Large intestine (tissue), 12 donors: ENCODE measurements around the gene DUSP14. TPM values are rescaled to one million over a fixed set of nuclear protein-coding genes. Genes with fewer than 3 reads are reported as not detected.
"Not testable (repeated sequence)": the region's sequence is repeated elsewhere in the genome, so short reads cannot be mapped to it uniquely, and the experiment has no call there.

ENCODE experiments used
- DNase-seq, 2 donors: peaks; one replicate each; pipeline versions ENCODE4 v3.0.0 to v3.0.0-alpha.2; 2013
- H3K27ac ChIP-seq: one replicate; pipeline ENCODE4 v1.5.1; 2013; ENCODE audit warnings: low read length
- H3K27me3 ChIP-seq: 2 replicates; pipeline ENCODE4 v1.6.1; 2013; ENCODE audit warnings: low read length; ENCODE audit not compliant: control insufficient read depth, insufficient read depth
- H3K36me3 ChIP-seq: 2 replicates; pipeline ENCODE4 v1.6.1; 2013; ENCODE audit warnings: low read length; ENCODE audit not compliant: control insufficient read depth, insufficient read depth
- H3K4me1 ChIP-seq: one replicate; pipeline ENCODE4 v1.6.1; 2013; ENCODE audit warnings: low read length; ENCODE audit not compliant: control insufficient read depth, insufficient read depth
- H3K4me3 ChIP-seq: one replicate; pipeline ENCODE4 v1.5.1; 2013; ENCODE audit warnings: low read length
- H3K9me3 ChIP-seq: one replicate; pipeline ENCODE4 v1.6.1; 2013; ENCODE audit warnings: mild to moderate bottlenecking, low read depth, low read length, moderate library complexity; ENCODE audit not compliant: control insufficient read depth
- whole genome bisulfite sequencing: methylation state at CpG from one replicate; pipeline ENCODE4 v1.1.5; 2013; ENCODE audit warnings: low lambda C conversion rate; ENCODE audit not compliant: insufficient coverage; 5-methylcytosine and 5-hydroxymethylcytosine counted together
- long read RNA-seq, 11 donors: transcript quantifications; one replicate each; lab custom pipeline, GENCODE V29; 2026
- polyA plus RNA-seq: library from polyadenylated mRNA; unstranded; fragments of 120-200 nt; gene quantifications from one replicate; pipeline ENCODE4 v1.2.1, GENCODE V29; 2013

Gene DUSP14, protein sequence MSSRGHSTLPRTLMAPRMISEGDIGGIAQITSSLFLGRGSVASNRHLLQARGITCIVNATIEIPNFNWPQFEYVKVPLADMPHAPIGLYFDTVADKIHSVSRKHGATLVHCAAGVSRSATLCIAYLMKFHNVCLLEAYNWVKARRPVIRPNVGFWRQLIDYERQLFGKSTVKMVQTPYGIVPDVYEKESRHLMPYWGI
- polyA plus RNA-seq: 6.9 TPM
- long read RNA-seq, donor 1: 0 reads
- long read RNA-seq, donor 2, transcript DUSP14-206 (3 exons, 1,537 nt): major isoform, 8 of 8 reads
- long read RNA-seq, donor 2, partial matches to known transcripts: 0 of 8 reads
- long read RNA-seq, donor 2, other reads (novel, unspliced or antisense): 0 of 8 reads
- long read RNA-seq, donor 3: 0 reads
- long read RNA-seq, donor 4: 0 reads
- long read RNA-seq, donor 5, transcript DUSP14-206 (3 exons, 1,537 nt): major isoform, 5 of 5 reads
- long read RNA-seq, donor 5, partial matches to known transcripts: 0 of 5 reads
- long read RNA-seq, donor 5, other reads (novel, unspliced or antisense): 0 of 5 reads
- long read RNA-seq, donor 6, partial matches to known transcripts: 19 of 23 reads
- long read RNA-seq, donor 6, other reads (novel, unspliced or antisense): 0 of 23 reads
- long read RNA-seq, donor 7, partial matches to known transcripts: 0 of 4 reads
- long read RNA-seq, donor 7, other reads (novel, unspliced or antisense): 0 of 4 reads
- long read RNA-seq, donor 8, transcript DUSP14-206 (3 exons, 1,537 nt): major isoform, 7 of 7 reads
- long read RNA-seq, donor 8, partial matches to known transcripts: 0 of 7 reads
- long read RNA-seq, donor 8, other reads (novel, unspliced or antisense): 0 of 7 reads
- long read RNA-seq, donor 9, partial matches to known transcripts: 0 of 4 reads
- long read RNA-seq, donor 9, other reads (novel, unspliced or antisense): 0 of 4 reads
- long read RNA-seq, donor 10, transcript DUSP14-206 (3 exons, 1,537 nt): major isoform, 7 of 9 reads
- long read RNA-seq, donor 10, partial matches to known transcripts: 0 of 9 reads
- long read RNA-seq, donor 10, other reads (novel, unspliced or antisense): 0 of 9 reads
- long read RNA-seq, donor 11, transcript DUSP14-206 (3 exons, 1,537 nt): major isoform, 6 of 6 reads
- long read RNA-seq, donor 11, partial matches to known transcripts: 0 of 6 reads
- long read RNA-seq, donor 11, other reads (novel, unspliced or antisense): 0 of 6 reads

DNA sequence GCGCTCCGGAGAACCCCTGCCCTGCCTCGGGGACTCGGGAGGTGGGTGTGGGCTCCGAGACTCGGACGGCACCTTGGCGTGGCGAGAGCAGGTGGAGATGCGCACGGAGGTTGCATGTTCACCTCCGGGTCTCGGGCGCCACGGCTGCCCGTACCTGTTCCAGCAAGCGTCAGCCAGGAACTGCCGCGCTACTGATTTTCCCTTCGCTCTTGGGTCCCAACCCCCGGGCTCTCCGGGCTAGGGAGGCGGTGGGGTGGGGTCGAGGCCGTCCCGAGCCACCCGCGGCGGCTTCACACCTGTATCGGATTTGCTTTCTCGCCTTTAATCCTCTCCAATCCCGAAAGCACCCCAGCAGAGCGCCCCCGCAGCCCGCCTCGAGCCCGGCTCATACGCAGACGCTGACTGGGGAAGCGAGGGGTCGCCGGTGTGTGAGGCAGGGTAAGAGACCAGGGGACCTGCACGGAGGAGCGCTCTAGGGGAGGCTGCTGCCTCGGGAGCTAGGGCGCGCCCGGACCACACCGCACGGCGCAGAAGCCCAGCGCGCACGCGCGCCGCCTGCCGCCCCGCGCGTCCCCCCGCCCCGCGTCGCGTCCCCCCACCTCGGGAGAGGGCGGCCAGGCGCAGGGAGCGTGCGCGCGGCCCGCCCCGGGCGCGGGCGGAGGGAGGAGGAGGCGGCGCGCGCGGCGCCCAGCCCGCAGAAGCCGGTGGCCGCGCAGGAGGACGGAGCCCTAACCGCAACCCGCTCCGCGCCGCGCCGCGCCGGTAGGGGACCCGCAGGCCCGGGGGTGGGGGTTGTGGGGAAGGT is at the start of gene DUSP14:
DUSP14 (plus strand) TSS at position 695 of the 805 bp plus-strand sequence. CDS start 22,382 bp downstream, outside the sequence.
- peak; percentile 83 to 91 for DNase-seq
- WGBS: no CpG with 5 or more reads among the region's 100 CpGs
- H3K36me3 ChIP-seq: no peaks in the 10 kb centered on the region
- peak within 1 kb of the TSS; percentile 85 for H3K27ac ChIP-seq
- peak within 1 kb of the TSS; percentile 66 for H3K4me3 ChIP-seq
- H3K4me1 ChIP-seq: peaks cover 16% of the 10 kb centered on the region
- H3K9me3 ChIP-seq: no peaks in the 10 kb centered on the region
- H3K27me3 ChIP-seq: no peaks in the 10 kb centered on the region

DNA sequence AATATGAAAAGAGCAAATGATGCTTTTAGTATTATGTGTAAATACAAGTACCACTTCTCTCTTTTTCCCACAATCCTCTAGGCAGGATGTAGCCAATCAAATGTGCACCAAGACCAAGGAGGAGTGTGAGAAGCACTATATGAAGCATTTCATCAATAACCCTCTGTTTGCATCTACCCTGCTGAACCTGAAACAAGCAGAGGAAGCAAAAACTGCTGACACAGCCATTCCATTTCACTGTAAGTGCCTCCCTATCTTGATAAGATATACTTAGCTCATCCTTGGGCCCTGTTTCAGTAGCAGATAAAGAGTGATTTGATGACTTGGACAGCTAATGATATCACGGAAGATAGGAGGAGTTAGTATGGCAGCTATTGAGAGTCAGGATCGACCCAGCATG is 49.3 kb upstream of the DUSP14 start:
- no CpG with 5 or more reads among the region's 2 CpGs for WGBS
- H3K36me3 ChIP-seq: peaks cover 59% of the 10 kb centered on the region
- DNase-seq: no peak
- H3K4me3 ChIP-seq: no peak overlapping the region
- H3K9me3 ChIP-seq: no peaks in the 10 kb centered on the region
- H3K4me1 ChIP-seq: no peaks in the 10 kb centered on the region
- H3K27me3 ChIP-seq: no peaks in the 10 kb centered on the region
- no peak overlapping the region for H3K27ac ChIP-seq

DNA sequence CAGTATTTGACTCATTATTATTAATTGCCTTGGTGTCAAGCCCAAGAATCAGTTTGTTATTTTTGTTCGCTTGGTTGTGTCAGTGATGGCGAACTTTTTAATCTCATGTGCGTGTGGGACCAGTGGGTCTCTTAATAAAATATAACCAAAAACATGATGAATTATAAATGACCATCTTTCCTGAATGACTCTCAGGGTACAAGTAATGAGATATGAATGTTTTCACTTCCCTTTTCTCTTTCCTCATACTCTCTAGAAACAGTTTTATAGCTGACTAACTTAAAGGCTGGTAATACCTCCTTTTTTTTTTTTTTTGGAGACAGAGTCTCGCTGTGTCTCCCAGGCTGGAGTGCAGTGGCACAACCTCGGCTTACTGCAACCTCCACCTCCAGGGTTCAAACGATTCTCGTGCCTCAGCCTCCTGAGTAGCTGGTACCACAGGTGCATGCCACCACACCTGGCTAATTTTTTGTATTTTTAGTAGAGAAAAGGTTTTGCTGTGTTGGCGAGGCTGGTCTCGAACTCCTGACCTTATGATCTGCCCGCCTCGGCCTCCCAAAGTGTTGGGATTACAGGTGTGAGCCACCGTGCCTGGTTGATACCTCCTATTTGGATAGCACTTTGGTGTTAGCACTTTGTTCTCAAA is 48.2 kb upstream of the DUSP14 start:
- WGBS: 100% methylated on average over 1 of the region's 12 CpGs

DNA sequence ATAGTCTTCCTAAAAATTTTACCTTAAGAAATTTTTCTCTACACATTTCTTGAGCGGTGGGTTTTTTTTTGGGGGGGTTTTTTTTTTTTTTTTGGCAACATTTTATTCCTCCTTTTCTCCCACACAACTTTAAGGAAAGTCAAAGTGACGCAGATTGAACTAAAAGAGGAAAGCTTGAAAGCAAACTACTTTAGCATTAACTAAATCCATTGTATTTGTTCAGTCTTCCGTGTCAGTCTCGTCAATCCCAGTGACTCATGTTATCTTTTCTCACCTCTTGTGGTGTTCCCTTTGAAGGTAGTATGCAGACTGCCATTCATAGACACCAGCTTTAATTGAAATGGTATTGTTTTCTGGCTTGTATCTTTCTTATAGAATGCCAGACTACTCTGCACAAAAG is 43.7 kb upstream of the DUSP14 start:
- H3K36me3 ChIP-seq: peaks cover 59% of the 10 kb centered on the region
- no peak overlapping the region for H3K27ac ChIP-seq
- 90% methylated on average over 2 of the region's 4 CpGs for WGBS
- no peaks in the 10 kb centered on the region for H3K9me3 ChIP-seq
- no peak overlapping the region for H3K4me3 ChIP-seq
- no peaks in the 10 kb centered on the region for H3K27me3 ChIP-seq
- DNase-seq: no peak
- no peaks in the 10 kb centered on the region for H3K4me1 ChIP-seq

More for the DNA sequence above, 48.2 kb upstream of the DUSP14 start:
- not testable (repeated sequence) for H3K9me3 ChIP-seq, H3K27me3 ChIP-seq, H3K4me1 ChIP-seq, H3K27ac ChIP-seq, H3K4me3 ChIP-seq, DNase-seq
- H3K36me3 ChIP-seq: peaks cover 54% of the 10 kb centered on the region

DNA sequence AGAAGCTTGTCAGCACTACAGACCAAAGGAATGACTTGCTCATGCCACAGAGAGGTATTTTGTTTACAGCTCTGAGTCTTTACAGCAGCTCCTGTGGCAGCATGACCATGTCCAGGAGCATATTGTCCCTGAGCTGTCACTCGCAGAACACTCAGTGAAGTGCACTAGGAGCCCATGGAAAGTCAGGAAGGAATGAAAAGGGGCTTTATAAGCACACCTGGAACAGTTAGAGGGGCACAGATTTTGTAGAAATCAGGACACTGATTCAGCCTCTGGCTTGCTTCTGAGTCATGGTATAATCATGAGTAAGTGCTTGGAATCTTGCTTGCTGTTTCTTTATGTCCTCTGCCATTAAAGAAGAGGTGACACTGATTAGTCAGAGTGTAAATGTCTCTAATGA is 42.0 kb upstream of the DUSP14 start:
- DNase-seq: no peak
- no CpG with 5 or more reads among the region's 1 CpG for WGBS

DNA sequence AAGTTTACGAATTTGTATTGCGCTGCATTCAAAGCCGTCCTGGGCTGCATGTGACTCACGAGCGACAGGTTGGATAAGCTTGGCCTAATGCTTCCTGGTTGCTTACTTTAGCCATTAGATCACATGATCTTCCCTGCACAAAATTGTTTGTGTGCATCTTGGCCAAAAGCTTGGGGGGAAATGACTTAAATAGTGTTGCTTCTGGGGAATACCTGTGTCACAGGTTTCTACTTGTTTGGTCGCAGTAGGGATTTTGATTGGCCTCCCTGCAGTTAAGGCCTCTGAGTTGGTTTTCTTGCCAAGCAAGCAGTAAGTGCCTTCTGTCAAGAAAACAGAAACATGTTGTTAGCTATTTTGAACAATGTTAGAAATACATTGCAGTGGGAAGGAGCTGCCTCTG is 39.6 kb upstream of the DUSP14 start:
- no peak overlapping the region for H3K4me3 ChIP-seq
- H3K36me3 ChIP-seq: peaks cover 26% of the 10 kb centered on the region
- no peaks in the 10 kb centered on the region for H3K9me3 ChIP-seq
- no peak overlapping the region for H3K27ac ChIP-seq
- WGBS: 100% methylated on average over 2 of the region's 6 CpGs
- no peak for DNase-seq
- H3K4me1 ChIP-seq: no peaks in the 10 kb centered on the region
- no peaks in the 10 kb centered on the region for H3K27me3 ChIP-seq

More for the DNA sequence above, 42.0 kb upstream of the DUSP14 start:
- Histone ChIP-seq H3K4me1 (no peaks in the 10 kb centered on the region), H3K36me3 (peaks cover 47% of the 10 kb centered on the region), H3K4me3 (no peak overlapping the region), H3K27me3 (no peaks in the 10 kb centered on the region), H3K9me3 (no peaks in the 10 kb centered on the region), H3K27ac (no peak overlapping the region)

DNA sequence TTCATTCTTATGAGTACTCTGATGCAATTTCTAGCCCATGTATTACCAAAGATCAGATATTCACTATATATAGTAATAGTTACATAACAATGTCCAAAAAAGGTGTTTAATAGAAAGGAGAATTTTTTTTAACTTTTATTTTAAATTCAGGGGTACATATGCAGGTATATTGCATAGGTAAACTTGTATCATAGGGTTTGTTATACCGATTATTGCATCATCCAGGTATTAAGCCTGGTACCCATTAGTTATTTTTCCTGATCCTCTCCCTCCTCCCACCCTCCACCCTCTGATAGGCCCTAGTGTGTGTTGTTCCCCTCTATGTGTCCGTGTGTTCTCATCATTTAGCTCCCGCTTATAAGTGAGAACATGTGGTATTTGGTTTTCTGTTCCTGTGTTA is 31.9 kb upstream of the DUSP14 start:
- H3K36me3 ChIP-seq, H3K9me3 ChIP-seq, H3K4me1 ChIP-seq, DNase-seq, H3K27me3 ChIP-seq, H3K27ac ChIP-seq, H3K4me3 ChIP-seq: not testable (repeated sequence)
- no CpG with 5 or more reads among the region's 3 CpGs for WGBS

DNA sequence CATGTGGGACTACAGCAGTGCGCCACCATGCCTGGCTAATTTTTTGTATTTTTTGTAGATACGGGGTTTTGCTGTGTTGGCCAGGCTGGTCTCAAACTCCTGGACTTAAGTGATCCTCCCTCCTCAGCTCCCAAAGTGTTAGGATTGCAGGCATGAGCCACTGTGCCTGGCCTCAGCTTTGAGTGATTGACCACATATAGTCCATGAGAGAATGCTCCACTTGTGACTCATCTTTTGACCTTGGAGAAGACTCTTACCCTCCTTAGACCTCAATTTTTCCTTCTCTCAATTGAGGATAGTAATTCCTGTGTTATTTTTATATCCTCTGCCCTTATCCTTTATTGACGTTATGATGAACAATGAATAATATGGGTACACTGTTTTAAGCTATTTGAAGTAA is 30.9 kb upstream of the DUSP14 start:
- H3K36me3 ChIP-seq: peaks cover 10% of the 10 kb centered on the region
- H3K4me3 ChIP-seq: no peak overlapping the region
- DNase-seq: no peak
- no peaks in the 10 kb centered on the region for H3K27me3 ChIP-seq
- no peak overlapping the region for H3K27ac ChIP-seq
- WGBS: 100% methylated on average over 1 of the region's 3 CpGs
- H3K4me1 ChIP-seq: no peaks in the 10 kb centered on the region
- H3K9me3 ChIP-seq: no peaks in the 10 kb centered on the region

DNA sequence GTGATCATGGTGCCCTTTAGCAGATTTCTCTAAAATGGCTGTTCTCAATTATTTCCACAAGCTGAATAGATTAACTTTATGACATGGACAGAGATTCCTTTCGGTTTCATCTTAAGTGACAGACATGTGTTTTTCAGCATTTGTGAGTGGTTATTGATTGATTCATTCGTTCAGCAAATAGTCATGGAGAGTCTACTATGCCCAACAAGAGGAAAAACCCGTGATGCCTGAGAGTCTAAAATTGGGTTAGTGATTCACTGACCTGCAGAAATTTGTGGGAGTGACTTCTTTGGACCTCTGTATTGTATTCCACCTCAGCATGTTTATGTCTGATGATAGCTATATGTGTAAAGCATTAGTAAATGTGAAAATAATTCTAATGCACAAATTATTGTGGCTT is 28.0 kb upstream of the DUSP14 start:
- Histone ChIP-seq H3K27me3 (no peaks in the 10 kb centered on the region), H3K9me3 (no peaks in the 10 kb centered on the region), H3K27ac (no peak overlapping the region), H3K4me3 (no peak overlapping the region), H3K36me3 (peaks cover 28% of the 10 kb centered on the region), H3K4me1 (no peaks in the 10 kb centered on the region)
- DNase-seq: no peak
- WGBS: no CpG with 5 or more reads among the region's 3 CpGs
